T-helper 1 cell treated with Interleukin-12 subunit alpha and Interleukin-12 subunit beta and Interleukin-4 antibody, amounts not matched to agents 30 μg/mL and 1 μg/mL, for 36 hours (primary cell): ENCODE measurements around the gene CFAP61.
"Not testable (repeated sequence)": the region's sequence is repeated elsewhere in the genome, so short reads cannot be mapped to it uniquely, and the experiment has no call there.

Experiments
- H3K27ac Mint-ChIP-seq: one replicate; pipeline ENCODE4 v1.8.0; 2021; ENCODE audit warnings: mild to moderate bottlenecking, mixed read lengths
- H3K27me3 Mint-ChIP-seq: one replicate; pipeline ENCODE4 v1.8.0; 2021; ENCODE audit warnings: low read depth, mixed read lengths
- H3K36me3 Mint-ChIP-seq: one replicate; pipeline ENCODE4 v1.8.0; 2021; ENCODE audit warnings: low read depth, mixed read lengths
- H3K4me1 Mint-ChIP-seq: one replicate; pipeline ENCODE4 v1.8.0; 2021; ENCODE audit warnings: low read depth, mixed read lengths
- H3K4me3 Mint-ChIP-seq: one replicate; pipeline ENCODE4 v1.8.0; 2021; ENCODE audit warnings: mild to moderate bottlenecking, moderate library complexity, mixed read lengths
- H3K9me3 Mint-ChIP-seq: one replicate; pipeline ENCODE4 v1.8.0; 2021; ENCODE audit warnings: mixed read lengths

CFAP61 gene

DNA sequence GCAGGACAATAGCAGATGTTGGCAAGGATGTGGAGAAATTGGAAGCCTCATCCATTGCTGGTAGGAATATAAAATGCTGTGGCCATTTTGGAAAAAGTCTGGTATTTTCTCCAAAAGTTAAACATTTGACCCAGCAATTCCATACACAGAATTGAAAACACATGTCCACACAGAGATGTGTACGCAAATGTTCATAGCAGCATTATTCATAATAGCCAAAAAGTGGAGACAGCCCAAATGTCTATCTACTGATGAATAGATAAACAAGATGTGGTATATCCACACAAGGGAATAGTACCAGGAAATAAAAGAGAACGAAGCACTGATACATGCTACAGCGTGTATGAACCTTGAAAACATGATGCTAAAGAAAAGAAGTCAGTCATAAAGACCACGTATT lies 40.5 kb downstream of the CFAP61 start:
- H3K36me3 Mint-ChIP-seq, result no peaks in the 10 kb centered on the region
- no peak overlapping the region for H3K27ac Mint-ChIP-seq
- H3K4me1 Mint-ChIP-seq, result no peaks in the 10 kb centered on the region
- no peak overlapping the region for H3K4me3 Mint-ChIP-seq
- H3K9me3 Mint-ChIP-seq, result no peaks in the 10 kb centered on the region
- no peaks in the 10 kb centered on the region for H3K27me3 Mint-ChIP-seq

DNA sequence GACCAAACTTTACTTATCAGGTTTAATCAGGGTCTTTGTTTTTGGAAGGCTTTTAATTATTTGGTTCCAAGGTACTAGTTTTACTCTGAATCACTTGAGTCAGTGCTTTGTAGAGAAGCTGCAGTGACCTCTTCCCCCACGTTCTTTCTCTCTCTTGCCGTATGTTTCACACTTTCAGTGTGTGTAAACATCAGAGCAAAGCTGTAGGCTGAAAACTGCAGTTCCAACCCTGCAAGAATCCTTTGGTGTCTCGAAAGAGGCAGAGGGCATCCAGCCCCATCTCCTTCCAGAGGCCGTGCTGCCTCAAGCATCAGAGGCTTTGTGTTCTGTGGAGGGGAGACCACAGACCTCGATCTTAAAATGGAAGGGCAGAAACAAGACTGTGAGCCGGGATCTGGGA lies 42.1 kb downstream of the CFAP61 start:
- no peaks in the 10 kb centered on the region for H3K27me3 Mint-ChIP-seq
- H3K27ac Mint-ChIP-seq, result no peak overlapping the region
- H3K9me3 Mint-ChIP-seq, result no peaks in the 10 kb centered on the region
- no peak overlapping the region for H3K4me3 Mint-ChIP-seq
- no peaks in the 10 kb centered on the region for H3K36me3 Mint-ChIP-seq
- no peaks in the 10 kb centered on the region for H3K4me1 Mint-ChIP-seq

- no peaks in the 10 kb centered on the region for H3K4me1 Mint-ChIP-seq
- no peaks in the 10 kb centered on the region for H3K9me3 Mint-ChIP-seq
- H3K27me3 Mint-ChIP-seq, result no peaks in the 10 kb centered on the region
- H3K4me3 Mint-ChIP-seq, result no peak overlapping the region
- no peaks in the 10 kb centered on the region for H3K36me3 Mint-ChIP-seq
- H3K27ac Mint-ChIP-seq, result no peak overlapping the region
Observed at GRCh38 chr20:20095114-20095872, 43.0 kb downstream of the CFAP61 start.

DNA sequence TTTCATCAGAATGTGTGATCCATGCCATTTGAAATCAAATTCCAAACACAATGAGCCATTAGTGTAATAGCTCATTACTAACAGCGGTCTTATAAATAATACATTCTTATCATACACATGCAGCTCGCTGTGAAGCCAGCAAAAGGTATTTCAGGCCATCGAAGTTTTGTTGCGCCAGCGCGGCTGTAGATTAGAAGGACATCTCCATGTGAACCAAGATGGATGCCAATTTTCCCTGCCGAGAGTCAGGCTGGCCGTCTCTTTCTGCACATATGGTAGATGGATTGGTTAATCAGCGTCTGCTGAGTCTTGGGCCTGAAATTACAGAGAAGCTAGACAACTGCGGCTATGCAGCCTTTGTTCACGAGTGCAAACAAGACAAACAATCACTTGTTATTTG lies 44.1 kb downstream of the CFAP61 start:
- Mint-ChIP-seq H3K36me3 (no peaks in the 10 kb centered on the region), H3K27ac (no peak overlapping the region)

DNA sequence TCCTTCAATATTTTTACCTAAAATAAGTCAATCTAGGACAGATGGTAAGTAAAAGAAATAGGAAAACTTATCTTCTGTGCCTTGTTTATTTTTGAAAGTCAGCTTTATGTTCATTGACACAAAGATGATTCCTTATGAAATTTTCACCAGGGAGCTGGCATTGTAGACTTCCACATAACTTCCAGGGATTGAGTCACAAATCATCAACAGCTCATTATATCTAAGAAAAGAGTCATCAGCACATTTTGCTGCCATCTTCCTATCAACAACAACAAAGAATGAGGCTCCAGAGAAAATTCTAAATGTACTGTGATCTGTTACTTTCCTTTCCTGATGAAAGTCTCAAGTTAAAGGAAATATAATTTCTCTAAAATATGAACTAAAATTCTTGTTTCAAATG lies 48.5 kb downstream of the CFAP61 start:
- no peaks in the 10 kb centered on the region for H3K36me3 Mint-ChIP-seq
- no peak overlapping the region for H3K27ac Mint-ChIP-seq
- H3K4me3 Mint-ChIP-seq, result no peak overlapping the region
- H3K9me3 Mint-ChIP-seq, result no peaks in the 10 kb centered on the region
- peaks cover 3% of the 10 kb centered on the region for H3K27me3 Mint-ChIP-seq
- H3K4me1 Mint-ChIP-seq, result no peaks in the 10 kb centered on the region

More for the DNA sequence above, 44.1 kb downstream of the CFAP61 start:
- Mint-ChIP-seq H3K4me3 (no peak overlapping the region), H3K27me3 (no peaks in the 10 kb centered on the region), H3K4me1 (no peaks in the 10 kb centered on the region), H3K9me3 (no peaks in the 10 kb centered on the region)

DNA sequence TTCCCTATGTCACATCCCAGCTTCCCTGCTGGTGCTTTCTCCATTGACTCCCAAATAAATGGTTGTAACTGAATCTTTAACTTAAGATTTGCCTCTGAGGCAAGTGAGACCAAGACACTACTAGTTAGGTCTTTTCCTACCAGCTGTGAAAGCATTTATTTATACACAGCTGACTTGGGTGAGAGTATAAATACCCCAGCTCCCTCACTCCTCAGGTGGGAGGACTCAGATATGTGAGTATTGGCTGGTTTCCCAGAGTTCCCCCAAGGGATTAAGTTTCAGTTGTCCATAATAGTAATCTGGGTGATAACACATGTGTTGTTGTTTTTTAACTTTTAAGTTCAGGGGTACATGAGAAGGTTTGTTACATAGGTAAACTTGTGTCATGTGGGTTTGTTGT lies 49.8 kb downstream of the CFAP61 start:
- no peak overlapping the region for H3K27ac Mint-ChIP-seq
- H3K4me1 Mint-ChIP-seq, result no peaks in the 10 kb centered on the region
- no peaks in the 10 kb centered on the region for H3K36me3 Mint-ChIP-seq
- H3K4me3 Mint-ChIP-seq, result no peak overlapping the region
- peaks cover 7% of the 10 kb centered on the region for H3K27me3 Mint-ChIP-seq
- no peaks in the 10 kb centered on the region for H3K9me3 Mint-ChIP-seq

- Mint-ChIP-seq H3K4me3 (no peak overlapping the region), H3K4me1 (no peaks in the 10 kb centered on the region)
Observed at GRCh38 chr20:20102716-20103258, 50.5 kb downstream of the CFAP61 start.

DNA sequence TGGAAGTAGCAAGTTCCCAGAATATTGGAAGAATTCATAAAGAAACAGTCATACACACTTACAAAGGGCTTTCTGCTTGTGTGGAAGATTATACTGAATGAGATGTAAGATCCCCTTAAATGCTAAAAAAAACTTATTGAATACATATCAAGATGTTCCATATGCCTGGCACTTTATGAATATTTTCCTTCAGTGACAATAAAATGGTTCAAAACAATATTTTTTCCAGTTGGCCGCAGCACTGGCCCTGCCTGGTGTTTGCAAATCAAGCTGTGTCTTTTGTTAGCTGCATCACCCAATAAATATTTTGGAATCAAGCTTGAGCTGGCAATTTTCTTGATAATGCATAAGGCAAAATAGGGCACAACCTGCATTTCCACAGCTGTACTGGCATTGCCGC lies 51.2 kb downstream of the CFAP61 start:
- peaks cover 7% of the 10 kb centered on the region for H3K27me3 Mint-ChIP-seq
- no peak overlapping the region for H3K27ac Mint-ChIP-seq
- H3K4me3 Mint-ChIP-seq, result no peak overlapping the region
- H3K36me3 Mint-ChIP-seq, result no peaks in the 10 kb centered on the region
- H3K4me1 Mint-ChIP-seq, result no peaks in the 10 kb centered on the region
- H3K9me3 Mint-ChIP-seq, result no peaks in the 10 kb centered on the region

More at GRCh38 chr20:20102716-20103258, 50.5 kb downstream of the CFAP61 start:
- Mint-ChIP-seq H3K27ac (no peak overlapping the region), H3K27me3 (peaks cover 7% of the 10 kb centered on the region), H3K36me3 (no peaks in the 10 kb centered on the region), H3K9me3 (no peaks in the 10 kb centered on the region)

DNA sequence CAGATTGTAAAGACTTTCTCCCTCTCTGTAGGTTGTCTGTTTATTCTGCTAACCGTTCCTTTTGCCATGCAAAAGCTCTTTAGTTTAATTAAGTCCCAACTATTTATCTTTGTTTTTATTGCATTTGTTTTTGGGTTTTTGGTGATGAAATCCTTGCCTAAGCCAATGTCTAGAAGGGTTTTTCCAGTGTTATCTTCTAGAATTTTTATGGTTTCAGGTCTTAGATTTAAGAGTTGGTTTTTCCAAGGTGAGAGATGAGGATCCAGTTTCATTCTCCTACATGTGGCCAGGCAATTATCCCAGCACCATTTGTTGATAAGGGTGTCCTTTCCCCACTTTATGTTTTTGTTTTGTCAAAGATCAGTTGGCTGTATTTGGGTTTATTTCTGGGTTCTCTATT lies 70.9 kb downstream of the CFAP61 start:
- not testable (repeated sequence) for H3K4me3 Mint-ChIP-seq, H3K36me3 Mint-ChIP-seq, H3K4me1 Mint-ChIP-seq, H3K9me3 Mint-ChIP-seq, H3K27ac Mint-ChIP-seq, H3K27me3 Mint-ChIP-seq

GRCh38 chr20:20130399-20130798 lies 78.1 kb downstream of the CFAP61 start:
- Mint-ChIP-seq H3K4me3 (no peak overlapping the region), H3K27ac (no peak overlapping the region), H3K4me1 (no peaks in the 10 kb centered on the region), H3K9me3 (no peaks in the 10 kb centered on the region), H3K36me3 (no peaks in the 10 kb centered on the region), H3K27me3 (peaks cover 4% of the 10 kb centered on the region)

- H3K9me3 Mint-ChIP-seq, result no peaks in the 10 kb centered on the region
- H3K4me3 Mint-ChIP-seq, result no peak overlapping the region
- H3K36me3 Mint-ChIP-seq, result no peaks in the 10 kb centered on the region
- no peaks in the 10 kb centered on the region for H3K4me1 Mint-ChIP-seq
- H3K27me3 Mint-ChIP-seq, result no peaks in the 10 kb centered on the region
- no peak overlapping the region for H3K27ac Mint-ChIP-seq
Observed at GRCh38 chr20:20134941-20135575, 82.7 kb downstream of the CFAP61 start.

DNA sequence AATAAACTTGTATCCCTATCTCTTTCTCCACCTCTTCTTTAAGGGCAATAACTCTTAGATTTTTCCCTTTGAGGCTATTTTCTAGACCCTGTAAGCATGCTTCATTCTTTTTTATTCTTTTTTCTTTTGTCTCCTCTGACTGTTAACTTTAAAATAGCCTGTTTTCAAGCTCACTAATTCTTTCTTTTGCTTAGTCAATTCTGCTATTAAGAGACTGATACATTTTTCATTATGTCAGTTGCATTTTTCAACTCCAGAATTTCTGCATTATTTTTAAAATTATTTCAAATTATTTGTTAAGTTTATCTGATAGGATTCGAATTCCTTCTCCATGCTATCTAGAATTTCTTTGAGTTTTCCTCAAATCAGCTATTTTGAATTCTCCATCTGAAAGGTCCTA lies 84.0 kb downstream of the CFAP61 start:
- no peak overlapping the region for H3K27ac Mint-ChIP-seq
- no peak overlapping the region for H3K4me3 Mint-ChIP-seq
- H3K9me3 Mint-ChIP-seq, result no peaks in the 10 kb centered on the region
- no peaks in the 10 kb centered on the region for H3K4me1 Mint-ChIP-seq
- no peaks in the 10 kb centered on the region for H3K27me3 Mint-ChIP-seq
- no peaks in the 10 kb centered on the region for H3K36me3 Mint-ChIP-seq

- Mint-ChIP-seq H3K4me3 (no peak overlapping the region), H3K9me3 (no peaks in the 10 kb centered on the region), H3K27me3 (no peaks in the 10 kb centered on the region), H3K36me3 (no peaks in the 10 kb centered on the region), H3K27ac (no peak overlapping the region), H3K4me1 (no peaks in the 10 kb centered on the region)
Observed at GRCh38 chr20:20137851-20138250, 85.5 kb downstream of the CFAP61 start.

DNA sequence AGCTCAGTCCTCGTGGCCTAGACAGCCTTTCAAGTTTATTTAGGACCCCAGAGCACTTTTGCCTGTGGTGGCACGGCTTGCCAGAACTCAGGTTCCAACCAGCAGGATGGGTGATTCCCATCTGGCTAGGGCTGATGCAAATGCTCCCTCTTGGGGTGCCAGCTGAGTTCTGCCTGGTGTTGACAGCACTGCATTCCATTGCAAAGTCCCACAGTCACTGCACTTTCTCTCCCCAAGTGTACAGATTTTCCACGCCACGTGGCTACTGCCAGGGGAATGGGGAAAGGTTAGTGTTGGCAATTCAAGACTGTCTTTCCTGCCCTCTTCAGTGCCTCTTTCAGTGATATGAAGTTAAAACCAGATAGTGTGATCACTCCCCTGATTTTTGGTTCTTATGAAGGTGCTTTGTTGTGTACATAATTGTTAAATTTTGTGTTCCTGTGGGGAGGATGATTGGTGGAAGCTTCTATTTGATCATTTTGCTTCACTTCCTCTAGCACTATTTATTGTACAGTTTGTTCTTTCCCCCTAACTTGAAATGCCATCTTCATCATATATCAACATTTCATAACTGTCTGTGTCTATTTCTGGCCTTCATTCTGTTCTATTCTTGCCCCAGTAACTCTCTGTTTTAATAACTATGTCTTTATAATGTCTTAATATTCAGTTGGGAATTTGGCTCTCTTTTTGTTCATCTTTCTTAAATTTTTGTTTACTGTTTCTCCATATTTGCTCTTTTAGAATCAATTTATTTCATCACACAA lies 86.2 kb downstream of the CFAP61 start:
- Mint-ChIP-seq H3K4me3 (no peak overlapping the region), H3K9me3 (no peaks in the 10 kb centered on the region), H3K27ac (no peak overlapping the region), H3K36me3 (no peaks in the 10 kb centered on the region), H3K4me1 (no peaks in the 10 kb centered on the region), H3K27me3 (no peaks in the 10 kb centered on the region)

GRCh38 chr20:20139403-20139802 lies 87.1 kb downstream of the CFAP61 start:
- Mint-ChIP-seq H3K27ac (no peak overlapping the region), H3K27me3 (no peaks in the 10 kb centered on the region), H3K9me3 (no peaks in the 10 kb centered on the region), H3K4me3 (no peak overlapping the region), H3K4me1 (no peaks in the 10 kb centered on the region), H3K36me3 (no peaks in the 10 kb centered on the region)
